ENCODE measurements around the gene OR9A4. TPM values are rescaled to one million over a fixed set of nuclear protein-coding genes. Genes with fewer than 3 reads are reported as not detected.

The OR9A4 gene
- total RNA-seq: not detected

DNA sequence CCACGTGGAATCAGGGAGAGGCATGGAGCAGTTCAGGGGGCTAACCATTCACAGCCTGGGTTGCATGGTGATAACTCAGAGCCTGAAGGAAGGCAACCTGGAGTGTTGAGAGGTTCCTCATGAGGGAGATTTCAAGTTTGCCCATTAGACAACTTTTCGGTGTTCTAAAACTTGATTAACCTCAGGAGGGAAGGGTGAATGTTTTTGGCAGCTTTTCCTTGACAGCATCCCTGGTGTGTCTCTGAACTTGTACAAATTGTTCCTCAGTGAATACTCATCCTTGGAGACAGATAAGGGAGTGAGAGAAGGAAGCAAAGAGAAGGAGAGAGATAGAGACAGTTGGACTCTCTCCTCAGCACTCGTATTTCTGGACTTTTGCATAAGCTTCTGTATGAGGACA is at the start of gene OR9A4:
TSS of gene OR9A4 (plus strand) at position 301 of the 400 bp plus-strand sequence. CDS start 2,477 bp downstream, outside the sequence.
- Histone ChIP-seq H3K27me3 (no peaks in the 10 kb centered on the region), H3K27ac (no peak within 1 kb of the TSS), H3K36me3 (no peaks in the 10 kb centered on the region), H3K4me1 (no peaks in the 10 kb centered on the region), H3K9me3 (no peaks in the 10 kb centered on the region), H3K4me3 (no peak within 1 kb of the TSS)
- no peak for TF ChIP-seq CTCF (IDR thresholded peaks at IDR 0.05)
- DNase-seq (ENCODE audit: low spot score): no peak

DNA sequence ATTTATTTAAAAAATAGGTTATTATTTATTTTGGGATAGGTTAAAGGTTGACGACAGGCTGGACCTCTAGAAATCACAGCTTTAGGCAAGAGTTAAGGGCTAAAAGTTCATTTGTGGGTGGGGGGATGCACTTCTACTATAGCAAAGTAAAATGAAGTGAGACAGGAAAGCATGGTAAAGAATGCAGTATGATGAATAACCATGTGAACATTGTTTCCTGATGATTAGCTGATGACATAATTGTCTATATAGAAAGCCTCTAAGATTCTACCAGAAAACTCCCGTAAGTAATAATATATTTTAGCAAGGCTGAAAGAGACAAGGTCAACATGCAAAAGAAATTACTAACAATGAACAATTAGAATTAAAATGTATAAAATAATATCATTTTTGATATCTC is 49.2 kb upstream of the OR9A4 start:
- no peak overlapping the region for H3K27ac ChIP-seq
- H3K27me3 ChIP-seq: no peaks in the 10 kb centered on the region
- no peak for TF ChIP-seq CTCF (IDR thresholded peaks at IDR 0.05)
- H3K9me3 ChIP-seq: peaks cover 0 to 19% of the 10 kb centered on the region in 2 donors
- no peaks in the 10 kb centered on the region for H3K4me1 ChIP-seq
- H3K4me3 ChIP-seq: no peak overlapping the region
- H3K36me3 ChIP-seq: no peaks in the 10 kb centered on the region
- DNase-seq (ENCODE audit: low spot score): no peak

DNA sequence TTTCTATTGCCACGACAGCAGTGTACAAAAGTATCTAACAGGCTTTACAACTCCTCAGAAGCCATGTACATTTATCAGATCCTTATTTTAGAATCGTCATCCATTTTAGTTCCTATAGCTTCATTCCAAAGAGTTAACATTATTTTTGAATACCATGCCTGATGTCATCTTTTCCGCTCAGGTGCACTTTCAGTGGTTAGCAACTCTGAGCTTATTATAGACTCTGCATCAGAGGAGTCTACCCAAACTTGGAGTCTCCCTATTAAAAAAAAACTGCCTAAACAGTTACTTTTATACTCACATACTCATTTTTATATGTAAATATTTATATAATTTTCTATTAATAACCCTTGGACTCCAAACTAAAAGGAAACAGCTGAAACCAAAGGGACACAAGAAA is 43.3 kb upstream of the OR9A4 start:
- Histone ChIP-seq H3K27me3 (no peaks in the 10 kb centered on the region), H3K9me3 (peaks cover 0 to 15% of the 10 kb centered on the region in 2 donors), H3K36me3 (no peaks in the 10 kb centered on the region), H3K27ac (no peak overlapping the region), H3K4me3 (no peak overlapping the region), H3K4me1 (no peaks in the 10 kb centered on the region)
- no peak for DNase-seq (ENCODE audit: low spot score)
- no peak for TF ChIP-seq CTCF (IDR thresholded peaks at IDR 0.05)

DNA sequence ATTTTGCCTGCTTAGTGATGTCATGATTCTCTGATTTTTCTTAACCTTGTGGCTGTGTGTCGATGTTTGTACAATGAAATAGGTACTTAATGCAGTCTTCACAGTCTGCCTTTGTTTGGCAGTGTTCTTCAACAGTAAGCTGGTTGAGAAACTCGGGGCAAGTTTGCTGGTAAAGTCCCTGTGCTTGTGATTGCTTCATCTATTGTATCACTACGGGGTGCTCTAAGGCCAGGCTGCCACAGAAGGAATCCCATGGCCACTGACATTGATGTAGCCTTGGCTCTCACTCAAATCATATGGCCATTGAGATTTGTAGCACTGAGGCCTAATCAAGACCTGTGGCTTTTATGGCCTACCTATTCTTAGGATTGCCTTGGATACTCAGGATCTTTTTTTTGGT is 41.4 kb upstream of the OR9A4 start:
- DNase-seq (ENCODE audit: low spot score): no peak
- Histone ChIP-seq H3K4me1 (no peaks in the 10 kb centered on the region), H3K27ac (no peak overlapping the region), H3K36me3 (no peaks in the 10 kb centered on the region), H3K27me3 (no peaks in the 10 kb centered on the region), H3K9me3 (peaks cover 0 to 11% of the 10 kb centered on the region in 2 donors), H3K4me3 (no peak overlapping the region)
- no peak for TF ChIP-seq CTCF (IDR thresholded peaks at IDR 0.05)

GRCh38 chr7:141875453-141875852 is 40.7 kb upstream of the OR9A4 start:
- no peak overlapping the region for H3K27ac ChIP-seq
- TF ChIP-seq CTCF (IDR thresholded peaks at IDR 0.05): no peak
- peaks cover 0 to 5% of the 10 kb centered on the region in 2 donors for H3K9me3 ChIP-seq
- no peaks in the 10 kb centered on the region for H3K4me1 ChIP-seq
- H3K36me3 ChIP-seq: no peaks in the 10 kb centered on the region
- no peak for DNase-seq (ENCODE audit: low spot score)
- no peaks in the 10 kb centered on the region for H3K27me3 ChIP-seq
- H3K4me3 ChIP-seq: no peak overlapping the region

DNA sequence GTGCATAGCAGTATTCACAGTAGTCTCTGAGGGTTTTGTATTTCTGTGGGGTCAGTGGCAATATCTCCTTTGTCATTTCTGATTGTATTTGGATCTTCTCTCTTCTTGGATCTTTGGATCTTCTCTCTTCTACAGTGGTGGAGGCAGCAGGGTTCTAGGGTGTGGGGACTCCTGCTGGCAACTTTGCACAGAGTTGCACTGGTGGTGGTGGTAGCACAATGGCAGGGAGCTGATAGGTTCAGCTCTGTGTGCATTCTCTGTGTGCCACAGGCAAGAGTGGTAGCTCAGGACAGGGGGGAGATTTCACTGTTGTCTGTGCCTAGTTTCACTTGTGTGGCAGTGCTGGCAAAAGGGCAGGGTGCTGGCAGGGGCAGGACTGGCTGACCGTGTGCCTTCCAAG is 39.8 kb upstream of the OR9A4 start:
- no peaks in the 10 kb centered on the region for H3K4me1 ChIP-seq
- no peak for TF ChIP-seq CTCF (IDR thresholded peaks at IDR 0.05)
- H3K4me3 ChIP-seq: no peak overlapping the region
- H3K27ac ChIP-seq: no peak overlapping the region
- no peaks in the 10 kb centered on the region for H3K36me3 ChIP-seq
- DNase-seq (ENCODE audit: low spot score): no peak
- H3K27me3 ChIP-seq: no peaks in the 10 kb centered on the region
- H3K9me3 ChIP-seq: no peaks in the 10 kb centered on the region
